GM21786 (cell line): Measurements from ENCODE around the gene SH3BGRL2.
"Not testable (repeated sequence)": the region's sequence is repeated elsewhere in the genome, so short reads cannot be mapped to it uniquely, and the experiment has no call there.

Experiments
- ATAC-seq: cut with Tn5 transposase; IDR thresholded peaks from one replicate; pipeline ENCODE4 v1.9.1; 2021; ENCODE audit not compliant: unreplicated experiment

The SH3BGRL2 gene

GRCh38 chr6:79735183-79735582, 104.1 kb downstream of the SH3BGRL2 start:
- no peak for ATAC-seq

- ATAC-seq = no peak
Observed at GRCh38 chr6:79737172-79737571, 106.0 kb downstream of the SH3BGRL2 start.

GRCh38 chr6:79742030-79742429, 110.9 kb downstream of the SH3BGRL2 start:
- no peak for ATAC-seq

GRCh38 chr6:79745282-79745681, 114.2 kb downstream of the SH3BGRL2 start:
- ATAC-seq = not testable (repeated sequence)

GRCh38 chr6:79746325-79746724, 115.2 kb downstream of the SH3BGRL2 start:
- not testable (repeated sequence) for ATAC-seq

GRCh38 chr6:79750806-79751205, 119.7 kb downstream of the SH3BGRL2 start:
- ATAC-seq = no peak
